Measurements from ENCODE around the gene TIMP2.

TIMP2 gene

GRCh38 chr17:78839235-78839761, 85.9 kb downstream of the TIMP2 start:
- in situ Hi-C loops (cut with HindIII; ENCODE audit: low sequenced_read_pairs) = no loop called here
- peak; percentile 40 for DNase-seq (ENCODE audit: low read depth, low spot score)

GRCh38 chr17:78838574-78839005, 86.6 kb downstream of the TIMP2 start:
- TF ChIP-seq CTCF (IDR thresholded peaks at IDR 0.05; ENCODE audit: low read depth, low read length) = no peak
- DNase-seq (ENCODE audit: low read depth, low spot score) = no peak
- no peak overlapping the region for H3K4me3 ChIP-seq (ENCODE audit: low read depth, low read length)
- in situ Hi-C loops (cut with HindIII; ENCODE audit: low sequenced_read_pairs) = no loop called here

More at GRCh38 chr17:78839235-78839761, 85.9 kb downstream of the TIMP2 start:
- TF ChIP-seq CTCF (IDR thresholded peaks at IDR 0.05; ENCODE audit: low read depth, low read length) = no peak
- peak overlapping the region; percentile 59 for H3K4me3 ChIP-seq (ENCODE audit: low read depth, low read length)

- no peak for DNase-seq (ENCODE audit: low read depth, low spot score)
- no peak overlapping the region for H3K4me3 ChIP-seq (ENCODE audit: low read depth, low read length)
- in situ Hi-C loops (cut with HindIII; ENCODE audit: low sequenced_read_pairs) = no loop called here
- TF ChIP-seq CTCF (IDR thresholded peaks at IDR 0.05; ENCODE audit: low read depth, low read length) = no peak
Measured at GRCh38 chr17:78836420-78837021, 88.7 kb downstream of the TIMP2 start.

GRCh38 chr17:78834571-78834970, 90.6 kb downstream of the TIMP2 start:
- no peak for TF ChIP-seq CTCF (IDR thresholded peaks at IDR 0.05; ENCODE audit: low read depth, low read length)
- no peak for DNase-seq (ENCODE audit: low read depth, low spot score)
- in situ Hi-C loops (cut with HindIII; ENCODE audit: low sequenced_read_pairs) = no loop called here
- H3K4me3 ChIP-seq (ENCODE audit: low read depth, low read length) = no peak overlapping the region

- no peak for DNase-seq (ENCODE audit: low read depth, low spot score)
- H3K4me3 ChIP-seq (ENCODE audit: low read depth, low read length) = no peak overlapping the region
- in situ Hi-C loops (cut with HindIII; ENCODE audit: low sequenced_read_pairs) = no loop called here
- no peak for TF ChIP-seq CTCF (IDR thresholded peaks at IDR 0.05; ENCODE audit: low read depth, low read length)
Measured at GRCh38 chr17:78832541-78832810, 92.7 kb downstream of the TIMP2 start.

- TF ChIP-seq CTCF (IDR thresholded peaks at IDR 0.05; ENCODE audit: low read depth, low read length) = no peak
- DNase-seq (ENCODE audit: low read depth, low spot score) = no peak
- no peak overlapping the region for H3K4me3 ChIP-seq (ENCODE audit: low read depth, low read length)
- in situ Hi-C loops (cut with HindIII; ENCODE audit: low sequenced_read_pairs) = no loop called here
Measured at GRCh38 chr17:78831688-78832540, 93.3 kb downstream of the TIMP2 start.

All from astrocyte of the spinal cord (primary cell).